HG02943 (cell line): ENCODE results near the gene USH2A.

Source experiments
- ATAC-seq: cut with Tn5 transposase; IDR thresholded peaks from one replicate; pipeline ENCODE4 v1.9.1; 2021; ENCODE audit warnings: mild to moderate bottlenecking, low read depth, moderate library complexity; ENCODE audit not compliant: unreplicated experiment

The USH2A gene

DNA sequence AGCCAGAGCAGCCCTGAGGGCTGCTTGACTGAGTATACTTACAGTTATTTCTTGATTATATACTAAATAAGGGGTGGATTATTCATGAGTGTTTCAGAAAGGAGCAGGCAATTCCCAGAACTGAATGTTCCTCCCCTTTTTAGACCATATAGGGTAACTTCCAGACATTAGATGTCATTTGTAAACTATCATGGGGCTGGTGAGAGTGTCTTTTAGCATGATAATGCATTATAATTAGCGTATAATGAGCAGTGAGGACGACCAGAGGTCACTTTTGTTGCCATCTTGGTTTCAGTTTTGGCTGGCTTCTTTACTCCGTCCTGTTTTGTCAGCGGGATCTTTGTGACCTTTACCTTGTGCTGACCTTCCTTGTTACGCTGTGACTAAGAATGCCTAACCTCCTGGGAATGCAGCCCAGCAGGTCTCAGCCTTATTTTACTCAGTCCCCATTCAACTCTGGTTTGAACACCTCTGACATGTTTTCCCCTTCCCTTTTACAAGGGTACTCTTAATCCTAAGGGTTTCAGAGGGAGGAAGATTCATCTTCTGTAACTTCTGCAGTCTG is 840.0 kb downstream of the USH2A start:
- no peak for ATAC-seq

DNA sequence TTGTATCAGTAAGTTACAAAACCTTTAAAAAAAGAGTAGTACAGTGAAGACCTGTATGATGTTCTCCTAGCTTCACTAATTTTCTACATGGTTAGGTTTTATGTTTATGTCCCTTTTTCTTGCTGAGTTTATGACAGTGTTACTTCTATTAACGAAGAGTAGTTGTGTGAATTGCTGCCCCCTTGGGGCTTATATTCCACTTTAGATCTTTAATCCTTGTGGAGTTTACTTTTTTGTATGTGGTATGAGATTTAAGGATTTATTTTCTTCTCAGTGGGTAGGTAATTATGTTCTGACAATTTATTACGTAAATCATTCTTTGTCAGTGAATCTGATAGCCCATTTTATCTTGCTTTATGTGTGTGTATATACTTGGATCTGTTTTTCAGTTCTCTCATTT is 841.4 kb downstream of the USH2A start:
- no peak for ATAC-seq
